Hepatocyte (in vitro differentiated cells): ENCODE measurements around the gene SORCS2.

Source experiments
- CTCF ChIP-seq: fragments of 200-600 bp; sonication (generic); IDR thresholded peaks from 2 replicates; pipeline ENCODE4 v1.5.1; 2016; ENCODE audit warnings: antibody characterized with exemption, mild to moderate bottlenecking; ENCODE audit not compliant: poor library complexity
- EZH2 ChIP-seq: fragments of 200-600 bp; sonication (generic); IDR thresholded peaks from 2 replicates; pipeline ENCODE4 v1.6.1; 2016; ENCODE audit warnings: antibody characterized with exemption, mild to moderate bottlenecking, borderline replicate concordance
- EZH2phosphoT487 ChIP-seq: fragments of 200-600 bp; sonication (generic); IDR thresholded peaks from one replicate; pipeline ENCODE4 v1.6.1; 2018; ENCODE audit warnings: antibody characterized with exemption, mild to moderate bottlenecking, low read depth, moderate library complexity; ENCODE audit not compliant: unreplicated experiment, severe bottlenecking

DNA sequence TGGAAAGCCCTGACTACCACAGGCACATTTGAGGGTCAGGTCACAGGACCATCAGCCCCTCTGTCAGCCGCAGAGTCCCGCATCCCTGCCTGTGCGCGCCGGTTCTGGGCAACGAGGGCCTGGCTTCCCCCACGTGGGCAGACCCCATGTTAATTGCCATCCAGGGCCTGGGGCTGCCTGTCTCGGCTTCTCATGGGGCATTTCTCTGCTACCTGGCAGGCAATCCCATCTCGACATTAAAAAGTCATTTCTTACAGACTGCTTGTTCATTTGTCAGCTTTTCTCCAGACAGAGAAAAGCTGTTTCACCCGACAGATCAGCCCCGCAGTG lies 45.6 kb upstream of the SORCS2 start:
- no peak for TF ChIP-seq CTCF
- TF ChIP-seq EZH2, result no peak
- TF ChIP-seq EZH2phosphoT487, result no peak
